ENCODE data around the gene GRID1. TPM values are rescaled to one million over a fixed set of nuclear protein-coding genes. Genes with fewer than 3 reads are reported as not detected.
A peak's percentile ranks its signal among the peaks of the same experiment; 100 is the strongest.

GRID1 gene
- total RNA-seq, 1 donor from 2014 or later, result 0.75 TPM

DNA sequence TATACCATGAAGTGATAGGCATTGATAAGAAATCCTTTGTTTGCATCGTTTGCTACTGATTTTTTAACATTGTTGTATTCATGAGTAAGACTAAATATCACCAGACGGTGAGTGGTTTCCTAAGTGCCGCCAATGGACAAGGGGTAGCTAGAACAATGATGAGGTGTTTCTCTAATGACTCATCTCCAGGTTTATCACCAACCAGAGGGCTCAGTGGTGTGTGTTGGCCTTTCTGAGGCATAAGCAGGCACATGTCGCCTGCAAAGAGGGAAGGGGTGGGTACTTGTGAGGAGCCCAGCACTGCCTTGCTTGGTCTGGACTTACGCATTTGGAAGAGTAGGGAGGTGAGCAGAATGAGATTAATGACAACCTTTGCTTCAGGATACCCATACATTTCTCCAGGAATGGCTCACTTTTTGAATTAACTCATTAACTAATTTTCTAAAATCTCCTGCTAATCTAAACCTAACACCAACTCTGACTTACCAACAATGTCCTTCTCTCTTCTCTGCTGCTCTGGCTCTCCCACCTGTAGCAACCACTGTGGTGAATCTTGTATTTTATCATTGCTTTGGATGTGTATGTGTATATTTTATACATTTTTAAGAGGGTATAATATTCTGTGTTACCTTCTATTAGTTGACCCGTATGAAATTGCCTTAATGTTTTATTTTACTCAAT, 722.6 kb downstream of the GRID1 start:
- FAIRE-seq (no peak), DNase-seq (ENCODE audit: low read depth) (peak; percentile 38)
- Histone ChIP-seq H3K9ac (ENCODE audit: low read length) (no peak overlapping the region), H2AFZ (ENCODE audit: low read depth, low read length) (no peak overlapping the region), H3K36me3 (ENCODE audit: insufficient read depth, low read length) (no peaks in the 10 kb centered on the region), H3K27me3 (ENCODE audit: insufficient read depth, low read length) (no peaks in the 10 kb centered on the region), H3K9me3 (ENCODE audit: insufficient read depth, low read depth, low read length) (no peaks in the 10 kb centered on the region), H3K27ac (ENCODE audit: low read depth, low read length) (peak overlapping the region; percentile 85), H3K4me1 (ENCODE audit: insufficient read depth, low read length) (peaks cover 28% of the 10 kb centered on the region), H4K20me1 (ENCODE audit: insufficient read depth, low read length) (no peaks in the 10 kb centered on the region), H3K4me2 (ENCODE audit: low read length) (peak overlapping the region; percentile 68), H3K4me3 (ENCODE audit: insufficient read depth, low read depth, low read length) (no peak overlapping the region), H3K79me2 (ENCODE audit: insufficient read depth, low read length) (no peaks in the 10 kb centered on the region)
- TF ChIP-seq EZH2 (IDR thresholded peaks at IDR 0.05; ENCODE audit: insufficient read depth, low read length), result no peak
- TF ChIP-seq, protein P1, sequence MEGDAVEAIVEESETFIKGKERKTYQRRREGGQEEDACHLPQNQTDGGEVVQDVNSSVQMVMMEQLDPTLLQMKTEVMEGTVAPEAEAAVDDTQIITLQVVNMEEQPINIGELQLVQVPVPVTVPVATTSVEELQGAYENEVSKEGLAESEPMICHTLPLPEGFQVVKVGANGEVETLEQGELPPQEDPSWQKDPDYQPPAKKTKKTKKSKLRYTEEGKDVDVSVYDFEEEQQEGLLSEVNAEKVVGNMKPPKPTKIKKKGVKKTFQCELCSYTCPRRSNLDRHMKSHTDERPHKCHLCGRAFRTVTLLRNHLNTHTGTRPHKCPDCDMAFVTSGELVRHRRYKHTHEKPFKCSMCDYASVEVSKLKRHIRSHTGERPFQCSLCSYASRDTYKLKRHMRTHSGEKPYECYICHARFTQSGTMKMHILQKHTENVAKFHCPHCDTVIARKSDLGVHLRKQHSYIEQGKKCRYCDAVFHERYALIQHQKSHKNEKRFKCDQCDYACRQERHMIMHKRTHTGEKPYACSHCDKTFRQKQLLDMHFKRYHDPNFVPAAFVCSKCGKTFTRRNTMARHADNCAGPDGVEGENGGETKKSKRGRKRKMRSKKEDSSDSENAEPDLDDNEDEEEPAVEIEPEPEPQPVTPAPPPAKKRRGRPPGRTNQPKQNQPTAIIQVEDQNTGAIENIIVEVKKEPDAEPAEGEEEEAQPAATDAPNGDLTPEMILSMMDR (IDR thresholded peaks at IDR 0.05; ENCODE audit: insufficient read depth, low read depth, low read length), result no peak
- H3K27me3 Mint-ChIP-seq (ENCODE audit: low read depth, unreplicated experiment), result no peaks in the 10 kb centered on the region
- H3K4me1 Mint-ChIP-seq (ENCODE audit: low read depth, unreplicated experiment), result peaks cover 23% of the 10 kb centered on the region
- H3K27ac Mint-ChIP-seq (ENCODE audit: unreplicated experiment), result no peak overlapping the region
- H3K4me3 Mint-ChIP-seq (ENCODE audit: unreplicated experiment), result no peak overlapping the region
- peaks cover 2% of the 10 kb centered on the region for H3K9me3 Mint-ChIP-seq (ENCODE audit: unreplicated experiment)
- no peaks in the 10 kb centered on the region for H3K36me3 Mint-ChIP-seq (ENCODE audit: low read depth, unreplicated experiment)

DNA sequence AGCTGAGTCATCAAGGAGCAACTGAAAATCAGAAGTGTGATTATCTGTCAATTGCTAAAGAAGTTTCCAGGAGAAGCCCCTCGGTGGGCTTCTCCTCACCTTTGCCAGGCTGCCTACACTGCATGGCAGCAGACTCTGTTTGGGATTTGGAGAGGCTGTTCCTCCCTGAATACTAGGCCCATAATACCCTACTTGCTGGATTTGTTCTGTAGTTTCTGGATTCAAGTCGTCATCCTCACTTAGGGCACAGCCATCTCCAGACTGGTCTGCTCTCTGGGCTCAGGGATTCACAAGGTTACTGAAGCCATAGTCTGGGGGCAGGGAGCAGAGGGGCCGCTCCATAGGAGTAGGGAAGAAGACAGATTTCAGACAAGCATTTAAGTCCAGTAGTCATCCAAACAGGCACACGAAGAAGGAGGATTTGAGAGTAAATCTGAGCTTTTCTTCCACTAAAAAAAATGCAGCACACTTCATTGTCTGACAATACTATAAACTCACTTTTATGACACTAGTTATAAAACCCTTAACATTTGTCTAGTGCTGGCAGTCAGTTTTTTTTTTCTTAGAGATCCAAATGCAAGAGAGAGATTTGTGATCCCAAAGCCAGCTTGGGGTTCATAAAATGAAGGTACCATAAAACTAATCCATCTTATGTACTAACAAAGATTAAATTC, 723.3 kb downstream of the GRID1 start:
- no peak for FAIRE-seq
- peak overlapping the region; percentile 85 for H3K27ac ChIP-seq (ENCODE audit: low read depth, low read length)
- H3K27ac Mint-ChIP-seq (ENCODE audit: unreplicated experiment), result peak overlapping the region; percentile 72

More for the DNA sequence above, 723.3 kb downstream of the GRID1 start:
- Histone ChIP-seq H2AFZ (ENCODE audit: low read depth, low read length) (no peak overlapping the region), H3K4me3 (ENCODE audit: insufficient read depth, low read depth, low read length) (no peak overlapping the region), H3K4me1 (ENCODE audit: insufficient read depth, low read length) (peaks cover 28% of the 10 kb centered on the region), H3K27me3 (ENCODE audit: insufficient read depth, low read length) (no peaks in the 10 kb centered on the region), H3K36me3 (ENCODE audit: insufficient read depth, low read length) (no peaks in the 10 kb centered on the region), H3K9ac (ENCODE audit: low read length) (peak overlapping the region; percentile 40), H3K79me2 (ENCODE audit: insufficient read depth, low read length) (no peaks in the 10 kb centered on the region), H4K20me1 (ENCODE audit: insufficient read depth, low read length) (no peaks in the 10 kb centered on the region), H3K4me2 (ENCODE audit: low read length) (peak overlapping the region; percentile 68), H3K9me3 (ENCODE audit: insufficient read depth, low read depth, low read length) (no peaks in the 10 kb centered on the region)
- Mint-ChIP-seq H3K4me1 (ENCODE audit: low read depth, unreplicated experiment) (peaks cover 20% of the 10 kb centered on the region), H3K36me3 (ENCODE audit: low read depth, unreplicated experiment) (no peaks in the 10 kb centered on the region), H3K9me3 (ENCODE audit: unreplicated experiment) (peaks cover 2% of the 10 kb centered on the region), H3K4me3 (ENCODE audit: unreplicated experiment) (no peak overlapping the region), H3K27me3 (ENCODE audit: low read depth, unreplicated experiment) (no peaks in the 10 kb centered on the region)
- no peak for DNase-seq (ENCODE audit: low read depth)
- no peak for TF ChIP-seq EZH2 (IDR thresholded peaks at IDR 0.05; ENCODE audit: insufficient read depth, low read length)
- TF ChIP-seq, protein P1 (IDR thresholded peaks at IDR 0.05; ENCODE audit: insufficient read depth, low read depth, low read length), result no peak
